Panc1 (cell line): Measurements from ENCODE around the gene DNAI2. TPM values are rescaled to one million over a fixed set of nuclear protein-coding genes. Genes with fewer than 3 reads are reported as not detected.

ENCODE experiments used
- ATAC-seq: fragments of 200-7000 bp; cut with Tn5 transposase; 2 replicates; pipeline ENCODE4 v1.9.1; 2020; ENCODE audit warnings: mild to moderate bottlenecking, moderate library complexity
- BruUV-seq: library from RNA; stranded (reverse); fragments of 400-500 nt; replicated peaks from 2 replicates; lab custom pipeline; 2021; lab: Mats Ljungman, UMichigan
- CTCF ChIA-PET: fragments of 300-600 bp; sonication (Branson Sonifier 250); formaldehyde crosslinking; loops from one replicate; lab custom pipeline; 2022; ENCODE audit warnings: antibody characterized with exemption; lab: Charles Lee
- POLR2A ChIA-PET: fragments of 300-600 bp; sonication (Branson Sonifier 250); formaldehyde crosslinking; loops from one replicate; lab custom pipeline; 2022; ENCODE audit warnings: antibody characterized with exemption; lab: Charles Lee
- DNase-seq: peaks from one replicate; pipeline ENCODE4 v3.0.0-alpha.2; 2010; ENCODE audit warnings: low read depth, low spot score
- H3K27ac ChIP-seq: 2 replicates; pipeline ENCODE4 v1.5.1; 2011; ENCODE audit warnings: mild to moderate bottlenecking, low read length, inconsistent platforms
- H3K27me3 ChIP-seq: fragments of 200-500 bp; sonication (Bioruptor generic); 2 replicates; pipeline ENCODE4 v1.6.0; 2014; ENCODE audit warnings: low read length, inconsistent platforms; ENCODE audit not compliant: control insufficient read depth, insufficient read depth
- H3K36me3 ChIP-seq: fragments of 200-500 bp; sonication (Bioruptor generic); 2 replicates; pipeline ENCODE4 v1.5.1; 2014; ENCODE audit warnings: inconsistent platforms, mild to moderate bottlenecking, low read length, moderate library complexity; ENCODE audit not compliant: control insufficient read depth, insufficient read depth
- H3K4me1 ChIP-seq: 2 replicates; pipeline ENCODE4 v1.5.1; 2011; ENCODE audit warnings: inconsistent platforms, mild to moderate bottlenecking, low read length, moderate library complexity; ENCODE audit not compliant: control insufficient read depth, insufficient read depth
- H3K4me3 ChIP-seq, 2 experiments: 2 replicates each; pipeline ENCODE4 v1.5.1; 2011 to 2012; ENCODE audit warnings: low read depth in 2 of 2, low read length in 2 of 2, mild to moderate bottlenecking in 2 of 2, inconsistent platforms in 1 of 2, moderate library complexity in 1 of 2
- H3K9me3 ChIP-seq: fragments of 200-500 bp; sonication (Bioruptor generic); 2 replicates; pipeline ENCODE4 v1.5.1; 2014; ENCODE audit warnings: low read depth, mild to moderate bottlenecking, inconsistent platforms, low read length, moderate library complexity; ENCODE audit not compliant: control insufficient read depth, insufficient read depth
- CTCF ChIP-seq: fragments of 450-650 bp; IDR thresholded peaks from 2 replicates; pipeline ENCODE4 v1.5.1; 2017; ENCODE audit warnings: mild to moderate bottlenecking
- POLR2AphosphoS5 ChIP-seq: IDR thresholded peaks from 2 replicates; pipeline ENCODE4 v1.6.1; 2012; ENCODE audit warnings: mild to moderate bottlenecking, low read depth, low read length, moderate library complexity
- REST ChIP-seq, 2 experiments: IDR thresholded peaks; 2 replicates each; pipeline ENCODE4 v1.6.1; 2011 to 2012; ENCODE audit warnings: low read depth in 2 of 2, control low read depth in 1 of 2, low read length in 1 of 2, mild to moderate bottlenecking in 1 of 2, moderate library complexity in 1 of 2; ENCODE audit not compliant: insufficient read depth in 1 of 2
- SIN3A ChIP-seq: IDR thresholded peaks from 2 replicates; pipeline ENCODE4 v1.6.1; 2012; ENCODE audit warnings: low read depth, mild to moderate bottlenecking, low read length, moderate library complexity, borderline replicate concordance; ENCODE audit not compliant: insufficient read depth
- TCF7L2 ChIP-seq: IDR thresholded peaks from 2 replicates; pipeline ENCODE4 v1.6.1; 2011; ENCODE audit warnings: mild to moderate bottlenecking, low read depth, low read length, inconsistent platforms
- in situ Hi-C: cut with HindIII; loops from 2 replicates; pipeline ENCODE4 v1.10.0; 2016; ENCODE audit warnings: low sequenced_read_pairs, low pct_unique_long_range_greater_than_20kb
- intact Hi-C: fragments of 100-400 bp; cut with micrococcal nuclease; formaldehyde crosslinking; loops from one replicate; pipeline ENCODE4 v1.10.0; 2022; ENCODE audit not compliant: unreplicated experiment
- total RNA-seq: library from RNA; stranded (reverse); gene quantifications from one replicate; pipeline ENCODE4 v1.2.1, GENCODE V29; 2021; ENCODE audit not compliant: unreplicated experiment

DNAI2 gene
- total RNA-seq, 1 experiment from 2014 or later: not detected

GRCh38 chr17:74297941-74298340 is 23.9 kb downstream of the DNAI2 start:
- BruUV-seq: no TSS peak
- peaks cover 4% of the 10 kb centered on the region; the same call in 1 of the 2 replicates for H3K4me1 ChIP-seq
- POLR2A ChIA-PET: no interaction called here
- H3K9me3 ChIP-seq: no peaks in the 10 kb centered on the region
- H3K4me3 ChIP-seq: no peak overlapping the region
- ATAC-seq: no peak
- TF ChIP-seq POLR2AphosphoS5 (no peak), TCF7L2 (no peak), SIN3A (no peak), REST (IDR thresholded peaks at IDR 0.05; ENCODE audit: insufficient read depth in 1 of 2, low read depth in 2 of 2, low read length in 1 of 2) (no peak)
- no peak for DNase-seq
- intact Hi-C loops (no loop called here), in situ Hi-C loops (no loop called here)
- no peaks in the 10 kb centered on the region for H3K36me3 ChIP-seq
- no peak overlapping the region for H3K27ac ChIP-seq
- CTCF ChIA-PET: interaction anchor here (1.0 kb wide), 1 partner anchor 63 kb away, joined by 3 read pairs; no protein-coding TSS in a partner anchor
- H3K27me3 ChIP-seq: no peaks in the 10 kb centered on the region

GRCh38 chr17:74298778-74299177 is 24.7 kb downstream of the DNAI2 start:
- DNase-seq: no peak

More at GRCh38 chr17:74298778-74299177, 24.7 kb downstream of the DNAI2 start:
- Histone ChIP-seq H3K27ac (no peak overlapping the region), H3K4me1 (peaks cover 4% of the 10 kb centered on the region; the same call in 1 of the 2 replicates), H3K9me3 (no peaks in the 10 kb centered on the region), H3K36me3 (no peaks in the 10 kb centered on the region), H3K4me3 (no peak overlapping the region), H3K27me3 (no peaks in the 10 kb centered on the region)
- TF ChIP-seq SIN3A (no peak), POLR2AphosphoS5 (no peak), CTCF (no peak), TCF7L2 (no peak)
- in situ Hi-C loops (no loop called here), intact Hi-C loops (no loop called here)
- POLR2A ChIA-PET: no interaction called here
- CTCF ChIA-PET: interaction anchor here (0.5 to 1.2 kb wide), 4 partner anchors 14 to 80 kb away, joined by 3 to 4 read pairs (median 3); no protein-coding TSS in a partner anchor
- BruUV-seq: no TSS peak
- no peak for ATAC-seq
